Sigmoid colon (tissue), 7 donors: ENCODE results near the gene TASL. TPM values are rescaled to one million over a fixed set of nuclear protein-coding genes. Genes with fewer than 3 reads are reported as not detected.
"Not testable (repeated sequence)": the region's sequence is repeated elsewhere in the genome, so short reads cannot be mapped to it uniquely, and the experiment has no call there.

Experiments used
- DNase-seq: peaks from one replicate; pipeline ENCODE4 v3.0.0-alpha.2; 2019
- H3K27ac ChIP-seq, 4 donors: fragments of 200-600 bp; sonication (generic); one replicate each; pipeline ENCODE4 v1.5.1; 2016 to 2019; ENCODE audit warnings: mild to moderate bottlenecking in 1 of 4
- H3K27me3 ChIP-seq, 3 donors: fragments of 200-600 bp; sonication (generic); one replicate each; pipeline ENCODE4 v1.5.1; 2019; ENCODE audit warnings: mild to moderate bottlenecking in 1 of 3
- H3K36me3 ChIP-seq, 4 donors: fragments of 200-600 bp; sonication (generic); one replicate each; pipeline ENCODE4 v1.5.1; 2016 to 2019
- H3K4me1 ChIP-seq, 4 donors: fragments of 200-600 bp; sonication (generic); one replicate each; pipeline ENCODE4 v1.5.1; 2017 to 2019
- H3K4me3 ChIP-seq, 4 donors: fragments of 200-600 bp; sonication (generic); one replicate each; pipeline ENCODE4 v1.5.1; 2017 to 2019; ENCODE audit warnings: mild to moderate bottlenecking in 2 of 4, moderate library complexity in 1 of 4
- H3K9me3 ChIP-seq, 4 donors: fragments of 200-600 bp in 3 of 4; sonication (generic) in 3 of 4; one replicate each; pipeline versions ENCODE4 v1.5.1 to v1.6.1; 2013 to 2019
- EP300 ChIP-seq, 4 donors: sonication (generic); formaldehyde crosslinking; IDR thresholded peaks; one replicate each; pipeline ENCODE4 v1.6.1; 2017; ENCODE audit warnings: antibody characterized with exemption in 4 of 4
- POLR2A ChIP-seq, 2 donors: fragments of 450-650 bp; IDR thresholded peaks; one replicate each; pipeline ENCODE4 v1.6.1; 2016; ENCODE audit warnings: antibody characterized with exemption in 2 of 2, mild to moderate bottlenecking in 2 of 2, moderate library complexity in 2 of 2
- POLR2AphosphoS5 ChIP-seq, 4 donors: sonication (generic); formaldehyde crosslinking; IDR thresholded peaks; one replicate each; pipeline ENCODE4 v1.6.1; 2017; ENCODE audit warnings: antibody characterized with exemption in 4 of 4
- WGBS, 2 donors: extraction: QIAGEN DNeasy Blood & Tissue Kit; methylation state at CpG; one replicate each; pipeline ENCODE4 v1.1.7; 2013; 5-methylcytosine and 5-hydroxymethylcytosine counted together
- intact Hi-C: fragments of 100-400 bp; cut with DNase I; formaldehyde crosslinking; loops from one replicate; pipeline ENCODE4 v1.15.1; 2023
- polyA plus RNA-seq, 3 donors: library from polyadenylated mRNA; stranded (reverse); fragments of 200-250 nt; gene quantifications; one replicate each; pipeline ENCODE4 v1.2.3, GENCODE V29; 2013
- total RNA-seq, 4 donors: library from RNA; depleted of rRNA; stranded (reverse); fragments of >200 nt; gene quantifications; one replicate each; pipeline ENCODE4 v1.1.0, GENCODE V29; 2016
- TF ChIP-seq, protein P1 (sequence below), 4 experiments: fragments of 450-650 bp in 3 of 4; fragments of 200-600 bp in 1 of 4; IDR thresholded peaks; one replicate each; pipeline ENCODE4 v1.5.1; 2016 to 2019; ENCODE audit warnings: antibody characterized with exemption in 4 of 4, mild to moderate bottlenecking in 3 of 4, moderate library complexity in 2 of 4
- donor health status: healthy with polysubstance abuse.
- donor health status: Bipolar disorder and iron deficiency.
- donor health status: healthy.

Gene TASL
- total and polyA plus RNA-seq, 7 donors, result 1.1 to 2.8 (median 1.5) TPM; not detected in 1

GRCh38 chrX:30607155-30607554 lies 29.6 kb upstream of the TASL start:
- intact Hi-C loops, result no loop called here
- 33 to 65% methylated on average over 1 of the region's 1 CpG for WGBS, 2 donors
- H3K4me1 ChIP-seq, result no peaks in the 10 kb centered on the region
- TF ChIP-seq POLR2A (IDR thresholded peaks at IDR 0.05), result no peak
- TF ChIP-seq, protein P1, sequence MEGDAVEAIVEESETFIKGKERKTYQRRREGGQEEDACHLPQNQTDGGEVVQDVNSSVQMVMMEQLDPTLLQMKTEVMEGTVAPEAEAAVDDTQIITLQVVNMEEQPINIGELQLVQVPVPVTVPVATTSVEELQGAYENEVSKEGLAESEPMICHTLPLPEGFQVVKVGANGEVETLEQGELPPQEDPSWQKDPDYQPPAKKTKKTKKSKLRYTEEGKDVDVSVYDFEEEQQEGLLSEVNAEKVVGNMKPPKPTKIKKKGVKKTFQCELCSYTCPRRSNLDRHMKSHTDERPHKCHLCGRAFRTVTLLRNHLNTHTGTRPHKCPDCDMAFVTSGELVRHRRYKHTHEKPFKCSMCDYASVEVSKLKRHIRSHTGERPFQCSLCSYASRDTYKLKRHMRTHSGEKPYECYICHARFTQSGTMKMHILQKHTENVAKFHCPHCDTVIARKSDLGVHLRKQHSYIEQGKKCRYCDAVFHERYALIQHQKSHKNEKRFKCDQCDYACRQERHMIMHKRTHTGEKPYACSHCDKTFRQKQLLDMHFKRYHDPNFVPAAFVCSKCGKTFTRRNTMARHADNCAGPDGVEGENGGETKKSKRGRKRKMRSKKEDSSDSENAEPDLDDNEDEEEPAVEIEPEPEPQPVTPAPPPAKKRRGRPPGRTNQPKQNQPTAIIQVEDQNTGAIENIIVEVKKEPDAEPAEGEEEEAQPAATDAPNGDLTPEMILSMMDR (IDR thresholded peaks at IDR 0.05), result no peak
- TF ChIP-seq POLR2AphosphoS5 (IDR thresholded peaks at IDR 0.05), result no peak
- no peak for TF ChIP-seq EP300 (IDR thresholded peaks at IDR 0.05)
- no peak for DNase-seq
- no peaks in the 10 kb centered on the region for H3K9me3 ChIP-seq
- H3K27ac ChIP-seq, result no peak overlapping the region
- no peaks in the 10 kb centered on the region for H3K36me3 ChIP-seq
- H3K4me3 ChIP-seq, result no peak overlapping the region
- H3K27me3 ChIP-seq, result no peaks in the 10 kb centered on the region

DNA sequence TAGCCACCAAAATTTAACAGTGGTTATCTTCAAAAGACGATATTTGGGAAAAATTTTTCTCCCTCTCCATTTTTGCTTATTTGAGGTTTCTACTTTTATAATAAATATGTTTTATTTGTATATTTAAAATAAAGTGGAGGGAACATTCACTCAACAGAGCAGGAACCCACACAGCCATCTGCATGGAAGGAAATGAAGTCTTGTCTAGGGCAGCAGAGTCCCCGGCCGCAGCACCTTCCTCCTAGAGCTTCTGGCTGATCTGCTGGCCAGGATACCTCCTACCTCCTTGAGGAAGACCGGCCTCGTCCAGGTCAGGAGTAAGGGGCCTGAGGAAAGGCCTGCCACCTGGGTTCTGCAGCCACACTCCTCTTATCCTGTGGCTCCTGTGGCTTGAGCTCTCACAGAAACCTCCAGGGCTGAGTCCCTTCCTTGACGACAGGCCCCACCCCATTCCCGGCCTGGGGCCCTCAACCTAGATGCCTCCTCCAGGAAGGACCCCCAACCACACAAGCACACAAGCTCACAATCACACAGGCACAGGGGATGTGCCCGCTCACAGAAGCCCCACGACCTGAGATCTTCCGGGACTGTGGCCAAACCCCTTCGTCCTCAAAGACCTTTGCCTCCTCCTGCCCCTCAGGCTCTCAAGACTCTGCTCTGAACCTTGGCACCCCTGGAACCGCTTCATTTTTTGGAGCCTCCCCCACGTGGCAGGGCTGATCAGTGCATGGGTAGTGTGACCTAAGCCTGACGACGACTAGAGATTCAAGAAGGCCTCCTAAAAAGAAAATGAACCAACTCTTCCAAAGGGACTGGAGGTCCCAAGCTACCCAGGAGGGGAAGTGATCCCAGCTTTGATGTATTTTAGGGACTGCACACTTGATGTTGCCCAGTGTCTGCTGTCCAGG lies 23.0 kb upstream of the TASL start:
- H3K9me3 ChIP-seq, H3K36me3 ChIP-seq, H3K4me3 ChIP-seq, DNase-seq, H3K27me3 ChIP-seq, H3K27ac ChIP-seq, intact Hi-C loops, H3K4me1 ChIP-seq: not testable (repeated sequence)
- 78 to 91% methylated on average over 8 to 10 of the region's 15 CpGs for WGBS, 2 donors

- H3K4me3 ChIP-seq, result no peak overlapping the region
- WGBS, 2 donors, result 66% methylated on average over 4 of the region's 4 CpGs
- H3K27me3 ChIP-seq, result no peaks in the 10 kb centered on the region
- no peaks in the 10 kb centered on the region for H3K4me1 ChIP-seq
- H3K36me3 ChIP-seq, result no peaks in the 10 kb centered on the region
- TF ChIP-seq POLR2A (IDR thresholded peaks at IDR 0.05) (no peak), POLR2AphosphoS5 (IDR thresholded peaks at IDR 0.05) (no peak), EP300 (IDR thresholded peaks at IDR 0.05) (no peak)
- TF ChIP-seq, protein P1 (IDR thresholded peaks at IDR 0.05), result no peak
- H3K27ac ChIP-seq, result no peak overlapping the region
- no peaks in the 10 kb centered on the region for H3K9me3 ChIP-seq
- intact Hi-C loops, result no loop called here
- no peak for DNase-seq
Observed at GRCh38 chrX:30597216-30598012, 19.8 kb upstream of the TASL start.

GRCh38 chrX:30593440-30594200 lies 16.1 kb upstream of the TASL start:
- WGBS, 2 donors, result 57 to 65% methylated on average over 6 of the region's 6 CpGs
- Histone ChIP-seq H3K27ac (no peak overlapping the region), H3K27me3 (no peaks in the 10 kb centered on the region), H3K9me3 (no peaks in the 10 kb centered on the region), H3K4me3 (no peak overlapping the region), H3K36me3 (no peaks in the 10 kb centered on the region), H3K4me1 (no peaks in the 10 kb centered on the region)
- DNase-seq, result no peak
- TF ChIP-seq POLR2A (IDR thresholded peaks at IDR 0.05) (no peak), POLR2AphosphoS5 (IDR thresholded peaks at IDR 0.05) (no peak), EP300 (IDR thresholded peaks at IDR 0.05) (no peak)
- TF ChIP-seq, protein P1 (IDR thresholded peaks at IDR 0.05), result no peak
- intact Hi-C loops, result no loop called here
